Retina (tissue), 1 donor: ENCODE results near the gene FOLR2.
"Not testable (repeated sequence)": the region's sequence is repeated elsewhere in the genome, so short reads cannot be mapped to it uniquely, and the experiment has no call there.

Experiments
- DNase-seq: peaks from one replicate; pipeline ENCODE4 v3.0.0-alpha.2; 2016

Gene FOLR2

GRCh38 chr11:72216638-72217037 is at the start of gene FOLR2:
Gene FOLR2, plus strand, starts transcription at chr11:72216794. Its CDS starts 1,791 bp downstream, at chr11:72218585.
- no peak for DNase-seq

DNA sequence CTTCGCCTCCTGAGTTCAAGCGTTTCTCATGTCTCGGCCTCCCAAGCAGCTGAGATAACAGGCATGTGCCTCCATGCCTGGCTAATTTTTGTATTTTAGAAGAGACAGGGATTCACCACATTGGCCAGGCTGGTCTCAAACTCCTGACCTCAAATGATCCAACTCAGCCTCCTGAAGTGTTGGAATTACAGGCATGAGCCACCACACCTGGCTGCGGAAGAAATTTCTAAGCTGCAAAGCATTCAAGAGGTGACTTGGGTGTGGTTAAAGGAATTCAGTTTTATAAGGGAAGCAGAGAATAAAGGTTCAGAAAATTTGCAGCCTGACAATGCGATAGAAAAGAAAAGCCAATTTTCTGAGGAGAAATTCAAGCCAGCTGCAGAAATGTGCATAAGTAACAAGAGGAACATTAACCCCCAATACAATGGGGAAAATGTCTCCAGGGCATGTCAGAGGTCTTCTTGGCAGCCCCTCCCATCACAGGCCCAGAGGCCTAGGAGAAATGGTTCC is 47.5 kb upstream of the FOLR2 start:
- not testable (repeated sequence) for DNase-seq

DNA sequence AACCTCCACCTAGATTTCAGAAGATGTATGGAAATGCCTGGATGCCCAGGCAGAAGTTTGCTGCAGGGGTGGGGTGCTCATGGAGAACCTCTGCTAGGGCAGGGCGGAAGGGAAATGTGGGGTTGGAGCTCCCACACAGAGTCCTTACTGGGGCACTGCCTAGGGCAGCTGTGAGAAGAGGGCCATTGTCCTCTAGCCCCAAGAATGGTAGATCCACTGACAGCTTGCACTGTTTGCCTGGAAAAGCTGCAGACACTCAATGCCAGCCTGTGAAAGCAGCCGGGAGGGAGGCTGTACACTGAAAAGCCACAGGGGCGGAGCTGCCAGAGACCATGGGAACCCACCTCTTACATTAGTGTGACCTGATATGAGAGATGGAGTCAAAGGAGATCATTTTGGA is 46.8 kb upstream of the FOLR2 start:
- not testable (repeated sequence) for DNase-seq

GRCh38 chr11:72172043-72172442 is 44.6 kb upstream of the FOLR2 start:
- not testable (repeated sequence) for DNase-seq

- no peak for DNase-seq
These were observed 43.3 kb upstream of the FOLR2 start for GRCh38 chr11:72173291-72173690.

DNA sequence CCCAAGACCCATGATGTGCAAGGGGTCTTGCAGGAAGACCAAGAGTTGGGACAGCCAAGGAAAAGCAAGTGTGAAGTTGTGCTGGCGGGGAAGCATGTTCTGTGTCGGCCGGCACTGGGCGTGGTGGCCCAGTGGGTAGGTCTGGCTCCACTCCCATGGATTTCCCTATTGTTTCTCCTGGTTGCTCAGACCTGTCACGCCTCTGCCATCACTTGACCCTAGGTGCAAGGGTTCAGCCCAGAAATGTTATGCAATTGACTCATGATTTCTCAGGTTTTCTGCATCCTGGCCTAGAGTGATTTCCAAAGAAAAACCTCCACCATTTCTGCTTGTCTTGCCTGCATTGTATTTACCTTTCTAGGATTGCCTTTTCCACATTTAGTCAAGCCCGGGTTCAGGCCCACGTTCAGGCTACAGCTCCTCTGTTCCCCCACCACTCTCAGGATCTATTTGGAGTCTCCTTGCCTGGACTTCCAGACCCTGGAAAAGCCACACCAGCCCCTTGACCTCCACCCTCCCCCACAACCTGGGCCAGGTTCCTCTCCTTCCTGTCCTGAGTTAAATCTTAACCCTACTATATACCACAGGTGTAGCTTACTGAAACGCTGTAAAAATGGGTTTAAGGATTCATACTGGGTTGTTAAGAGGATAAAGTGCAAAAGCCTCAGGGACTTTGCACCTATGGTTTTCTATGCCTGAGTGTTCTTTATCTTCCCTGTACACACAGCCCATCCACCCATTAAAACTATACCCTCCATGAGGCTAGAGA is 42.1 kb upstream of the FOLR2 start:
- DNase-seq, result no peak

DNA sequence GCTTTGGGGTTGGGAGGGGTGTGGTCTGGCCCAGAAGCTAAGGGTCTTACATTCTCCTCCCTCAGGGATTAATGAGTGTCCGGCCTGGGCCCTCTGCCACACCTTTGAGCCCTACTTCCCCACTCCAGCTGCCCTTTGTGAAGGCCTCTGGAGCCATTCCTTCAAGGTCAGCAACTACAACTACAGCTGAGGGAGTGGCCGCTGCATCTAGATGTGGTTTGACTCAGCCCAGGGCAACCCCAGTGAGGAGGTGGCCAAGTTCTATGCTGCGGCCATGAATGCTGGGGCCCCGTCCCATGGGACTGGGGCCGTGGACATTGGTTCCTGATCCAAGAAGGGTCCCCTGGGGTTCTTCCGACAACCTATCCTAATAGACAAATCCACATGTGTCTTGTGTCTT is 38.9 kb upstream of the FOLR2 start:
- no peak for DNase-seq

GRCh38 chr11:72179049-72179803 is 37.4 kb upstream of the FOLR2 start:
- DNase-seq, result no peak

DNA sequence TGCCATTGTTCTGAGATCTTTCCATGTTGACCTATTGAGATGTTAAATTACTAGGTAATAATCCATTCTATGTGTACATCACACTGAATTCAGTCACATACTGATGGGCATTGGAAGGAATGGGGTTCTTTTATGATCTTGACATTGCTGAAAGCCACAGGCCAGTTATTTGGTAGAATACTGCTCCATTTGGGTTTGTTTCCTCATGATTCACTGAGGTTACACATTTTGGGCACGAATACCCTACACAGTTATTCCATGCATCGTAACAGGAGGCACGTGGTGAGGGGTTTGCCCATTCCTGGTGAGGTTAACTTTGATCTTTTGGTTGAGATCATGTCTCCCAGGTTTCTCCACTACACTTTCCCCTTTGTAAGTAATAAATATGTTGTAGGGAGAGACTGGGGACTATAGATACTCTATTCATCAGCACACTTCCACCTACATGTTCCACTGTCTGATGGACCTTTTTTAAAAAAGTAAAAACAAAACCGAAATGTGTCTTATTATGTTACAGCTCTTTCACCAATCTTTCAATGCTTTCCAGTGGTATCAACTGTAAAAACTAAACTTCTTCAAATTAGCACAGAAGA is 36.7 kb upstream of the FOLR2 start:
- no peak for DNase-seq

DNA sequence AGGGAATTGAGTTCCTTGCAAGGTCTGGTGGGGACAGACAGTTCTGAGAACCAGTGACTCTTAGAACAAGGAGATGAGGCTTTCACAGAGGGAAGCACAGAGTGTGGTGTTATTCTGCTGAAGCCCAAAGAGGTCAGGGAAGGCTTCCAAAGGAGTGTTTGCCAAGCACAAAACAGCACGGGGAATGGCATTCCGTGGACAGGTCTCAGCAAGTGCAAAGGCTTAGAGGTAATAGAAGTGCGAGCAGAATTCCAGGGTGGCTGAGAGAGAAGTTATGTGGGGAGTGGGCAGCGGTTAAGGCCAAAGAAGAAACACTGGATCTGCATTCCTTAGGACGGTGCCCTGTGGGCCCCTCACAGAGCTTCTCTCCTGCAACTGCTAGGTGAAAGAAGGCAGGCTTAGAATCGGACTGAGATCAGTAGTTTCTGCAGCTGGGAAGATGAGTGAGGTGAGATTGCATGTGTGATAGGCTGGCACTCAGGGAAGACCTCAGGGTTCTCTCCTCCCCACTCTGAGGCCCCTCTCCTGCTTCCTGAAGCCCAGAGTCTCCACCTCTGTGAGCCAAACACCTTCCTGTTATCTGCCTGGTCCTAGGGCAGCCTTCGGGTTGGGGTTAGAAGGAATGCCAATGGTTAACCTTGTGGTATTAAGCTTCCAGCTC is 35.6 kb upstream of the FOLR2 start:
- DNase-seq, result not testable (repeated sequence)

- not testable (repeated sequence) for DNase-seq
These were observed 35.0 kb upstream of the FOLR2 start for GRCh38 chr11:72181553-72181958.

DNA sequence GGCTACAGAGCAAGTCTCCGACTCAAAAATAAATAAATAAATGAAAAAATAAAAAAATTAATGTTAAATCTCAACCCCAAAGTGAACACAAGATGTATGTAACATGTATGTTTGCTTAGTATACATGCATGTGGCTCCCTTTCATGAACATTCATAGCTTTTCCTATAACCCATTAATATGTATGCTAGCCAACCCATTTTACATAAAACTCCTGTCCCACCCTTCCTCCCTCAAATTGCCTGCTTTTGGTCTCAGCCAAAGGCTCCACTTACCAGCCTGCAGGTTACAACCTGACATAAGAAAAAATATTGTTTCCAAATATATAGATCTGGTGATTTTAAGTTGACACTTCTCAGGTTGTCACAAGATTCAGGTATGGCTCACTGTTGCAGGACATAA is 28.3 kb upstream of the FOLR2 start:
- DNase-seq, result no peak

DNA sequence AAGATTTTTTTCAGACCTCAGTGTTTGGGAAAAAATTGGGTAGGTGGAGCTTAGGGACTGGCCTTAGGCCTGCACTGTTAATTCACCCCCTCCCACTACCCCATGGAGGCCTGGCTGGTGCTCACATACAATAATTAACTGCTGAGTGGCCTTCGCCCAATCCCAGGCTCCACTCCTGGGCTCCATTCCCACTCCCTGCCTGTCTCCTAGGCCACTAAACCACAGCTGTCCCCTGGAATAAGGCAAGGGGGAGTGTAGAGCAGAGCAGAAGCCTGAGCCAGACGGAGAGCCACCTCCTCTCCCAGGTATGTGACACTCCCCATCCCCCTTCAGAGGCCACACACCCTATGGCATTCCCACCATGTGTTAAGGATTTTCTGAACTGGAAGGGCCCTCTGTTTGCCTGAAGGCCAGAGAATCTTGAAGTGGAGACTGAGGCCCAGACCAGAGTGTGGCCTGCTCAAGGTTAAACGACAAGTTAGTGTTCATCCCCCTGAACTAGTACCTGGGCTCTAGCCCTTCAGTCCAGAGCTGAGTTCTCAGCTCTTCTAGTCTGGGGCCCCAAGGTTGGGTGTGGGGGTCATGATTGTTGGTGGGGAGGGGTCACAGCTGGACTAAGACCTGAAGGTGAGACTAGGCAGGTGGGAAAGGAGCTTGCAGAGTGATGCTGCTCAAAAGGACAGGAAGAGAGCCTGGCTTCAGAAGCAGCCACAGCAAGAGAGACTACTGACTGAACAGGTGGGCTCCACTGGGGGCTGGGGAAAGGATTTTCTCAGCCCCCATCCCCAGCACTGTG is 26.9 kb upstream of the FOLR2 start:
- DNase-seq, result no peak

GRCh38 chr11:72190631-72191071 is 25.9 kb upstream of the FOLR2 start:
- no peak for DNase-seq

GRCh38 chr11:72191961-72192381 is 24.6 kb upstream of the FOLR2 start, which contains the start of gene FOLR1:
Gene FOLR1, plus strand, starts transcription at chr11:72192140. Its CDS starts 34 bp downstream, at chr11:72192174.
- no peak for DNase-seq

GRCh38 chr11:72195518-72196270 is 20.9 kb upstream of the FOLR2 start:
- DNase-seq, result no peak

DNA sequence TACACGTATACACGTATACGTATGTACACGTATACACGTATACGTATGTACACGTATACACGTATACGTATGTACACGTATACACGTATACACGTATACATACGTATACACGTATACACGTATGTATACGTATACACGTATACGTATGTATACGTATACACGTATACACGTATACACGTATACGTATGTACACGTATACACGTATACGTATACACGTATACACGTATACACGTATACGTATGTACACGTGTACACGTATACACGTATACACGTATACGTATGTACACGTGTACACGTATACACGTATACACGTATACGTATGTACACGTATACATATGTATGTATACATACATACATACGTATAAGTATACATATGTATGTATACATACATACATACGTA is 15.1 kb upstream of the FOLR2 start:
- not testable (repeated sequence) for DNase-seq

DNA sequence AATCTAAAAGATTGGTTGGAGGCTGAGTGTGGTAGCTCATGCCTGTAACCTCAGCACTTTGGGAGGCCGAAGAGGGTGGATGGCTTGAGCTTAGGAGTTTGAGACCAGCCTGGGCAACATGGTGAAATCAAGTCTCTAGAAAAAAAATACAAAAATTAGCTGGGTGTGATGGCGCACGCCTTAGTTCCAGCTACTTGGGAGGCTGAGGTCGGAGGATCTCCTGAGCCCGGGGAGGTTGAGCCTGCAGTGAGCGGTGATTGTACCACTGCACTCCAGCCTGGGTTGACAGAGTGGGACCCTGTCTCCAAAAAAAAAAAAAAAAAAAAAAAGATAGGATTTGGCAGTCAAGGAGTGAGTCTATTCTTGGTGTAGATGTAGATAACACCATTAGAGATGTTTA is 14.0 kb upstream of the FOLR2 start:
- DNase-seq, result no peak

- no peak for DNase-seq
These were observed 13.4 kb upstream of the FOLR2 start for GRCh38 chr11:72203163-72203562.

GRCh38 chr11:72204886-72205285 is 11.7 kb upstream of the FOLR2 start:
- no peak for DNase-seq

DNA sequence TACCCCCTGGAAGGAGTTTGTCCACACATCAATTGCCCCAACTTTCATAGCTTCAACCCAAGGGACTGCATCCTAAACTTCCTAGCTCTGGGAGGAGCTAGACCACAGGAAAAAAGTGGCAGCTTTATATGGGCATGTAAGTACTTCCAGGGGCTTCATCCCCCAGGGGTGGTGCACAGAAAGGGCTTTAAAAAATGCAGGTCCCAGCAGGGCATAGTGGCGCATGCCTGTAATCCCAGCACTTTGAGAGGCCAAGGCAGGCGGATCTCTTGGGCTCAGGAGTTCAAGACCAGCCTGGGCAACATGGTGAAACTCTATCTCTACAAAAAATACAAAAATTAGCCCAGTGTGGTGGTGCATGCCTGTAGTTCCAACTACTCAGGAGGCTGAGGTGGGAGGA is 9.8 kb upstream of the FOLR2 start:
- DNase-seq, result not testable (repeated sequence)
